B cell (primary cell): ENCODE measurements around the gene MBP. TPM values are rescaled to one million over a fixed set of nuclear protein-coding genes. Genes with fewer than 3 reads are reported as not detected.

Experiments used
- ATAC-seq: fragments of 200-7000 bp; cut with Tn5 transposase; one replicate; pipeline ENCODE4 v1.10.0; 2021; ENCODE audit warnings: low read depth, mild to moderate bottlenecking, moderate number of reproducible peaks, moderate library complexity
- CTCF ChIA-PET: fragments of 350-600 bp; sonication (Branson Sonifier 250); formaldehyde crosslinking; loops from one replicate; lab custom pipeline; 2021; ENCODE audit warnings: antibody characterized with exemption, inconsistent platforms; lab: Charles Lee
- POLR2A ChIA-PET: fragments of 350-600 bp; sonication (Branson Sonifier 250); formaldehyde crosslinking; loops from one replicate; lab custom pipeline; 2021; ENCODE audit warnings: antibody characterized with exemption; lab: Charles Lee
- DNase-seq: peaks from one replicate; pipeline ENCODE4 v3.0.0; 2013
- H2AFZ ChIP-seq: 2 replicates; pipeline ENCODE4 v1.6.1; 2012; ENCODE audit warnings: mild to moderate bottlenecking, low read depth, low read length; ENCODE audit not compliant: insufficient read depth, poor library complexity, severe bottlenecking
- H3K27ac ChIP-seq, 2 donors: 1 replicate in 1 of 2; 2 replicates in 1 of 2; pipeline ENCODE4 v1.5.1; 2012 to 2013; ENCODE audit warnings: low read length in 2 of 2, mild to moderate bottlenecking in 2 of 2, moderate library complexity in 1 of 2
- H3K27me3 ChIP-seq, 4 experiments: fragments of 200-600 bp in 1 of 4; sonication (generic) in 1 of 4; replicated peaks in 1 of 4; 1 replicate in 2 of 4; 2 replicates in 2 of 4; pipeline versions ENCODE4 v1.6.1 to v1.7.0; 2013 to 2016; ENCODE audit warnings: low read length in 3 of 4, mild to moderate bottlenecking in 2 of 4, mixed read lengths in 1 of 4, moderate library complexity in 1 of 4; ENCODE audit not compliant: insufficient read depth in 4 of 4, control insufficient read depth in 3 of 4; ENCODE audit errors: control extremely low read depth in 1 of 4
- H3K36me3 ChIP-seq, 2 experiments: replicated peaks in 1 of 2; 1 replicate in 1 of 2; 2 replicates in 1 of 2; pipeline versions ENCODE4 v1.6.1 to v1.7.1; 2013; ENCODE audit warnings: low read length in 1 of 2; ENCODE audit not compliant: insufficient read depth in 2 of 2, control insufficient read depth in 1 of 2; ENCODE audit errors: control extremely low read depth in 1 of 2, extremely low read depth in 1 of 2
- H3K4me1 ChIP-seq, 2 donors: fragments of 200-600 bp in 1 of 2; sonication (generic) in 1 of 2; 1 replicate in 1 of 2; 2 replicates in 1 of 2; pipeline versions ENCODE4 v1.5.1 to v1.6.1; 2013 to 2017; ENCODE audit warnings: low read length in 2 of 2; ENCODE audit not compliant: control insufficient read depth in 2 of 2, insufficient read depth in 2 of 2
- H3K4me2 ChIP-seq: replicated peaks from 2 replicates; pipeline ENCODE3; 2012; ENCODE audit warnings: mild to moderate bottlenecking, low read depth, low read length; ENCODE audit not compliant: poor library complexity, severe bottlenecking
- H3K4me3 ChIP-seq, 5 experiments: fragments of 200-600 bp in 1 of 5; sonication (generic) in 1 of 5; 1 replicate in 3 of 5; 2 replicates in 2 of 5; pipeline versions ENCODE4 v1.5.1 to v1.7.0; 2011 to 2016; ENCODE audit warnings: low read length in 4 of 5, mild to moderate bottlenecking in 4 of 5, low read depth in 2 of 5, control low read depth in 1 of 5, moderate library complexity in 1 of 5; ENCODE audit not compliant: insufficient read depth in 1 of 5; ENCODE audit errors: control extremely low read depth in 1 of 5, extremely low read depth in 1 of 5
- H3K79me2 ChIP-seq: fragments of 200-600 bp; sonication (generic); one replicate; pipeline ENCODE4 v1.6.0; 2016; ENCODE audit warnings: low read length; ENCODE audit not compliant: control insufficient read depth, insufficient read depth
- H3K9ac ChIP-seq: fragments of 200-600 bp; sonication (generic); 2 replicates; pipeline ENCODE4 v1.6.1; 2017; ENCODE audit warnings: mild to moderate bottlenecking, low read length, moderate library complexity
- H3K9me3 ChIP-seq, 3 donors: one replicate each; pipeline versions ENCODE4 v1.6.1 to v1.7.1; 2013; ENCODE audit warnings: low read length in 2 of 3; ENCODE audit not compliant: control insufficient read depth in 2 of 3, insufficient read depth in 1 of 3; ENCODE audit errors: control extremely low read depth in 1 of 3
- H4K20me1 ChIP-seq: 2 replicates; pipeline ENCODE4 v1.6.0; 2012; ENCODE audit warnings: mild to moderate bottlenecking, low read length; ENCODE audit not compliant: insufficient read depth, control insufficient read depth, poor library complexity, severe bottlenecking
- H3K27ac Mint-ChIP-seq: one replicate; pipeline ENCODE4 v1.8.0; 2021; ENCODE audit warnings: mixed read lengths
- H3K27me3 Mint-ChIP-seq: one replicate; pipeline ENCODE4 v1.8.0; 2021; ENCODE audit warnings: mixed read lengths
- H3K4me1 Mint-ChIP-seq: one replicate; pipeline ENCODE4 v1.8.0; 2021; ENCODE audit warnings: mixed read lengths
- H3K4me3 Mint-ChIP-seq: one replicate; pipeline ENCODE4 v1.8.0; 2021; ENCODE audit warnings: mixed read lengths
- H3K9me3 Mint-ChIP-seq: one replicate; pipeline ENCODE4 v1.8.0; 2022; ENCODE audit warnings: mixed read lengths; ENCODE audit not compliant: insufficient read depth
- CTCF ChIP-seq: fragments of 200-600 bp; IDR thresholded peaks from one replicate; pipeline ENCODE4 v1.8.0; 2022; ENCODE audit warnings: antibody characterized with exemption, mild to moderate bottlenecking
- EZH2 ChIP-seq: IDR thresholded peaks from 2 replicates; pipeline ENCODE4 v1.6.1; 2012; ENCODE audit warnings: borderline replicate concordance, low read depth, mild to moderate bottlenecking, moderate library complexity, low read length; ENCODE audit not compliant: insufficient read depth, poor library complexity, severe bottlenecking
- WGBS: methylation state at CpG from one replicate; pipeline ENCODE4 v1.1.5; 2013; ENCODE audit warnings: missing lambda C conversion rate; ENCODE audit not compliant: insufficient coverage; 5-methylcytosine and 5-hydroxymethylcytosine counted together
- intact Hi-C: fragments of 100-400 bp; cut with micrococcal nuclease; formaldehyde crosslinking; loops from one replicate; pipeline ENCODE4 v1.10.0; 2022
- polyA plus RNA-seq: library from polyadenylated mRNA; depleted of rRNA; stranded (reverse); fragments of >200 nt; gene quantifications from 2 replicates; pipeline ENCODE4 v1.2.3, GENCODE V29; 2012
- total RNA-seq, 2 donors: library from RNA; stranded (reverse); fragments of 120-200 nt in 1 of 2; gene quantifications; 1 replicate in 1 of 2; 2 replicates in 1 of 2; pipeline versions ENCODE4 v1.2.3 to v1.2.4, GENCODE V29; 2013 to 2022

MBP gene
- total and polyA plus RNA-seq, 2 donors (not counting 1 experiment from before 2014, with no cell fraction given), result 30.1 to 192 TPM

- ATAC-seq (no peak), DNase-seq (no peak)
- peaks cover 4 to 18% of the 10 kb centered on the region in 2 donors for H3K4me1 ChIP-seq
- peaks cover 71% of the 10 kb centered on the region for H4K20me1 ChIP-seq
- H3K27ac ChIP-seq, result no peak overlapping the region
- CTCF ChIA-PET, result interaction anchor here (1.0 kb wide), 1 partner anchor 12 kb away, joined by 4 read pairs; no protein-coding TSS in a partner anchor
- H3K9ac ChIP-seq, result no peak overlapping the region
- no peak overlapping the region for H3K4me2 ChIP-seq
- no peak overlapping the region for H3K4me3 ChIP-seq
- peaks cover 92% of the 10 kb centered on the region for H3K79me2 ChIP-seq
- Mint-ChIP-seq H3K27me3 (no peaks in the 10 kb centered on the region), H3K9me3 (no peaks in the 10 kb centered on the region), H3K4me1 (peaks cover 52% of the 10 kb centered on the region), H3K27ac (peak overlapping the region; percentile 16), H3K4me3 (no peak overlapping the region)
- H3K27me3 ChIP-seq, result no peaks in the 10 kb centered on the region
- no peak overlapping the region for H2AFZ ChIP-seq
- intact Hi-C loops, result no loop called here
- H3K36me3 ChIP-seq, result peaks cover 4 to 49% of the 10 kb centered on the region in 2 experiments
- TF ChIP-seq CTCF (no peak), EZH2 (no peak)
- peaks cover 0 to 3% (median 0%) of the 10 kb centered on the region in 3 donors for H3K9me3 ChIP-seq
- POLR2A ChIA-PET, result no interaction called here
- WGBS, result 91% methylated on average over 17 of the region's 18 CpGs
Measured at GRCh38 chr18:77116201-77117080, 16.1 kb downstream of the MBP start.
